ENCODE measurements around the gene RAB3A.

DNA sequence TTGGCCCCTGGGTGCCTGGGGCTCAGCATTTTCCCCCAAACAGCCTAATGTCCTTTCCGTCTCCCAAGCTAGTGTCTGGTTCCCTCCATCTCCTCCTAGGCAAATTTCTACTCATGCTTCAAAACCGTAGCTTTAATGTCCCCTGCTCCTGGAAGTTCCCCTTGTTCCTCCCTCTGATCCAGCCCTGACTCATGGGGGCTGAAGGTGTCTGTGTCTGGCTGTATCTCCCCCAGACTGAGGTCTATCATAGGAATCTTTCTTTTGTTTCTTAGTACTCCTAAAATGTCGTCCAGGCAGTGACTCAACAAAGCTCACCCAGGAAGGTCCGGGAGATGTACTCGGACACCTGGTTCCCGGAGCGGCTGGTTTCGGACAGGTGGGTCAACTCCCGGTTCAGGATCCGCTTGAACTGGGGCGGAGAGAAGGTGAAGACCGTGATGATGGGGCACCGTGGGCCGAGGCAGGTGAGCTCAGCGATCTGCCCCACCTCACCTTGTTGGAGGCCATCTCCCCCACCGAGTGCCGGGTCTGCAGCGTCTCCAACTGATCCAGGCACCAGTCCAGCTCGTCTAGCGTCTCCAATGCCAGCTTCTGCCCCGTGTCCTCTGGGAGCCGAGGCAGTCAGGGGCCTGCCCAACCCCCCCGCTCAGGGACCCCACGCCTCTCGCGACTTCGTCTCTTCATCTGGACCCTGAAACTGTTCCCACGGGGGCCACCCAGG is 16.2 kb upstream of the RAB3A start:
- TF ChIP-seq, protein P1, sequence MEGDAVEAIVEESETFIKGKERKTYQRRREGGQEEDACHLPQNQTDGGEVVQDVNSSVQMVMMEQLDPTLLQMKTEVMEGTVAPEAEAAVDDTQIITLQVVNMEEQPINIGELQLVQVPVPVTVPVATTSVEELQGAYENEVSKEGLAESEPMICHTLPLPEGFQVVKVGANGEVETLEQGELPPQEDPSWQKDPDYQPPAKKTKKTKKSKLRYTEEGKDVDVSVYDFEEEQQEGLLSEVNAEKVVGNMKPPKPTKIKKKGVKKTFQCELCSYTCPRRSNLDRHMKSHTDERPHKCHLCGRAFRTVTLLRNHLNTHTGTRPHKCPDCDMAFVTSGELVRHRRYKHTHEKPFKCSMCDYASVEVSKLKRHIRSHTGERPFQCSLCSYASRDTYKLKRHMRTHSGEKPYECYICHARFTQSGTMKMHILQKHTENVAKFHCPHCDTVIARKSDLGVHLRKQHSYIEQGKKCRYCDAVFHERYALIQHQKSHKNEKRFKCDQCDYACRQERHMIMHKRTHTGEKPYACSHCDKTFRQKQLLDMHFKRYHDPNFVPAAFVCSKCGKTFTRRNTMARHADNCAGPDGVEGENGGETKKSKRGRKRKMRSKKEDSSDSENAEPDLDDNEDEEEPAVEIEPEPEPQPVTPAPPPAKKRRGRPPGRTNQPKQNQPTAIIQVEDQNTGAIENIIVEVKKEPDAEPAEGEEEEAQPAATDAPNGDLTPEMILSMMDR (IDR thresholded peaks at IDR 0.05) = no peak
- TF ChIP-seq POLR2A (IDR thresholded peaks at IDR 0.05) = no peak
